ENCODE data around the gene TRIP13. TPM values are rescaled to one million over a fixed set of nuclear protein-coding genes. Genes with fewer than 3 reads are reported as not detected.

TRIP13 gene
- total and polyA plus RNA-seq, 2 of the 13 experiments (the other 11 are each of a cell fraction or from before 2014, with no cell fraction given), result 13.5 to 33.0 TPM

DNA sequence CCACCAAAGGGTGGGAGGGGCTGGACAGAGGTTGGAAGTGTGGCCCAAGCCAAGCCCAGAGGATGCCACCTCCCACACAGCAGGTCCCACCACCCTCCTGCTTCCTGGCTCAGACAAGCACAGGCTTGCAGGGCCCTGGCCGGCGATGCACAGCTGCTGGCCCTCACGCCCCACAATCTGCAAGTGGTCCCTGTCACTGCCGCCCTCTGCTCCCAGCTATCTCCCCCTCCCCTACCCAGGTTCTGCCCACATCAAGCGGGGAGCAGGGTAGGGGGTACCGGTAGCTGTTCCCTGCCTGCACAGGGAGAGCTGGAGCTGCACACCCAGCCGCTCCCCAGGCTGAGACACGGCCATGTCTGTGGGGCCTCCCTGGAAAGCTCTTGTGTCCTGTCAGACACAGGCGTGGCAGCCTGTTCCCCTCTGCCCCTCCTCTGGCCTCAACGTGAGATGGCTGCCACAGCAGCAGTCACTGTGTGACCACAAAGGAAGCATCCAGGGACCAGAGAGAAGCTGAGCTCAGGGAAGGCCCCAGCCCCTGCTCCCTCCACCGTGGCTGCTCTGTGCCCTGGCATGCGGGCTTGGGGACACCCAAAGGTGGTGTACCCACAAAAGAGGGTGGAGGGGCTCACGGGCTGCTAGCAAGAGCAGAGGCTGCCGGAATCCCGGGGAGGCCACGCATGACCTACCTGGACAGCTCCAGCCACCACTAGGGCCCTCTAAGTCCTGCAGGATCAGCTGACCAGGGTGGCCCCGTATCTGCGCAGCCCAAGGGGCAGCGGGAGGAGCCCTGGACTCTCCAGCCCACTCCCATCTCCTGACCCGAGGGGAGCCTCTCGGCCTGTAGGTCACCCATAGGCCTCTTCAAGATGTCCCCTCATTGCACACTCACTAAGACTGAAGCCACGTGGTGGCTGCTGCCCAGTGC is 31.0 kb upstream of the TRIP13 start:
- WGBS (ENCODE audit: low lambda C conversion rate), result 95% methylated on average over 8 of the region's 22 CpGs
- H3K4me2 ChIP-seq (ENCODE audit: low read depth, low read length), result no peak overlapping the region
- TF ChIP-seq BHLHE40 (IDR thresholded peaks at IDR 0.05; ENCODE audit: low read length) (no peak), SETDB1 (CRISPR knock-in tag; IDR thresholded peaks at IDR 0.05; ENCODE audit: borderline replicate concordance) (no peak), ZBTB42 (CRISPR knock-in tag; IDR thresholded peaks at IDR 0.05) (no peak), ZNF841 (CRISPR knock-in tag; IDR thresholded peaks at IDR 0.05; ENCODE audit: borderline replicate concordance) (no peak), ZNF468 (CRISPR knock-in tag; IDR thresholded peaks at IDR 0.05) (no peak), ZNF101 (CRISPR knock-in tag; IDR thresholded peaks at IDR 0.05; ENCODE audit: borderline replicate concordance, low read depth) (no peak), PPARG (CRISPR knock-in tag; conservative IDR thresholded peaks at IDR 0.05) (no peak), POLR2G (IDR thresholded peaks at IDR 0.05; ENCODE audit: low read depth, low read length) (peak; percentile 32; the same call in 1 of the 2 replicates), AGO1 (IDR thresholded peaks at IDR 0.05; ENCODE audit: low read depth, low read length, poor library complexity, severe bottlenecking) (peak; percentile 62), ZNF441 (CRISPR knock-in tag; IDR thresholded peaks at IDR 0.05; ENCODE audit: borderline replicate concordance) (no peak), RBM22 (optimal IDR thresholded peaks at IDR 0.05; ENCODE audit: low read length) (peak; percentile 61), CEBPZ (IDR thresholded peaks at IDR 0.05; ENCODE audit: low read length) (no peak), SP1 (IDR thresholded peaks at IDR 0.05) (no peak), SP1 (CRISPR knock-in tag; IDR thresholded peaks at IDR 0.05) (no peak)
- TF ChIP-seq, protein P1, sequence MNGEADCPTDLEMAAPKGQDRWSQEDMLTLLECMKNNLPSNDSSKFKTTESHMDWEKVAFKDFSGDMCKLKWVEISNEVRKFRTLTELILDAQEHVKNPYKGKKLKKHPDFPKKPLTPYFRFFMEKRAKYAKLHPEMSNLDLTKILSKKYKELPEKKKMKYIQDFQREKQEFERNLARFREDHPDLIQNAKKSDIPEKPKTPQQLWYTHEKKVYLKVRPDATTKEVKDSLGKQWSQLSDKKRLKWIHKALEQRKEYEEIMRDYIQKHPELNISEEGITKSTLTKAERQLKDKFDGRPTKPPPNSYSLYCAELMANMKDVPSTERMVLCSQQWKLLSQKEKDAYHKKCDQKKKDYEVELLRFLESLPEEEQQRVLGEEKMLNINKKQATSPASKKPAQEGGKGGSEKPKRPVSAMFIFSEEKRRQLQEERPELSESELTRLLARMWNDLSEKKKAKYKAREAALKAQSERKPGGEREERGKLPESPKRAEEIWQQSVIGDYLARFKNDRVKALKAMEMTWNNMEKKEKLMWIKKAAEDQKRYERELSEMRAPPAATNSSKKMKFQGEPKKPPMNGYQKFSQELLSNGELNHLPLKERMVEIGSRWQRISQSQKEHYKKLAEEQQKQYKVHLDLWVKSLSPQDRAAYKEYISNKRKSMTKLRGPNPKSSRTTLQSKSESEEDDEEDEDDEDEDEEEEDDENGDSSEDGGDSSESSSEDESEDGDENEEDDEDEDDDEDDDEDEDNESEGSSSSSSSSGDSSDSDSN (CRISPR knock-in tag; IDR thresholded peaks at IDR 0.05), result no peak
- TF ChIP-seq, protein P2, sequence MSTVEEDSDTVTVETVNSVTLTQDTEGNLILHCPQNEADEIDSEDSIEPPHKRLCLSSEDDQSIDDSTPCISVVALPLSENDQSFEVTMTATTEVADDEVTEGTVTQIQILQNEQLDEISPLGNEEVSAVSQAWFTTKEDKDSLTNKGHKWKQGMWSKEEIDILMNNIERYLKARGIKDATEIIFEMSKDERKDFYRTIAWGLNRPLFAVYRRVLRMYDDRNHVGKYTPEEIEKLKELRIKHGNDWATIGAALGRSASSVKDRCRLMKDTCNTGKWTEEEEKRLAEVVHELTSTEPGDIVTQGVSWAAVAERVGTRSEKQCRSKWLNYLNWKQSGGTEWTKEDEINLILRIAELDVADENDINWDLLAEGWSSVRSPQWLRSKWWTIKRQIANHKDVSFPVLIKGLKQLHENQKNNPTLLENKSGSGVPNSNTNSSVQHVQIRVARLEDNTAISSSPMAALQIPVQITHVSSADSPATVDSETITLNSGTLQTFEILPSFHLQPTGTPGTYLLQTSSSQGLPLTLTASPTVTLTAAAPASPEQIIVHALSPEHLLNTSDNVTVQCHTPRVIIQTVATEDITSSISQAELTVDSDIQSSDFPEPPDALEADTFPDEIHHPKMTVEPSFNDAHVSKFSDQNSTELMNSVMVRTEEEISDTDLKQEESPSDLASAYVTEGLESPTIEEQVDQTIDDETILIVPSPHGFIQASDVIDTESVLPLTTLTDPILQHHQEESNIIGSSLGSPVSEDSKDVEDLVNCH (CRISPR knock-in tag; IDR thresholded peaks at IDR 0.05), result no peak

More for the DNA sequence above, 31.0 kb upstream of the TRIP13 start:
- POLR2A ChIA-PET, result no interaction called here
- no peak for FAIRE-seq
- Histone ChIP-seq H3K36me3 (replicated peaks in 1 of 2; ENCODE audit: control insufficient read depth in 1 of 2, insufficient read depth in 2 of 2, low read length in 2 of 2) (peaks cover 10 to 27% of the 10 kb centered on the region in 2 experiments; a peak in 4 of 5 replicates), H3K9me3 (ENCODE audit: low read length) (no peaks in the 10 kb centered on the region), H4K20me1 (ENCODE audit: insufficient read depth, low read length) (no peaks in the 10 kb centered on the region), H3K4me3 (replicated peaks in 1 of 3; ENCODE audit: insufficient read depth in 1 of 3, low read depth in 2 of 3, low read length in 3 of 3) (no peak overlapping the region), H3K79me2 (ENCODE audit: insufficient read depth, low read length) (no peaks in the 10 kb centered on the region), H2AFZ (ENCODE audit: low read length) (no peak overlapping the region), H3K27ac (ENCODE audit: extremely low read length, insufficient read depth, low read length) (no peak overlapping the region), H3K27me3 (ENCODE audit: control insufficient read depth in 1 of 2, insufficient read depth in 2 of 2, low read length in 2 of 2) (no peaks in the 10 kb centered on the region), H3K9ac (ENCODE audit: insufficient read depth, low read depth, low read length) (no peak overlapping the region), H3K4me1 (ENCODE audit: insufficient read depth, low read length) (peaks cover 1% of the 10 kb centered on the region)
- CTCF ChIA-PET (ENCODE audit: low intra/inter-chr PET ratio, low total read pairs), result no interaction called here
- peak; percentile 5; the same call in 2 of the 3 replicates for ATAC-seq
- no peak for DNase-seq (ENCODE audit: low spot score)
- in situ Hi-C loops (cut with HindIII; ENCODE audit: extremely low pct_ligation_motif_present, low pct_unique_long_range_greater_than_20kb), result no loop called here
- intact Hi-C loops (cut with micrococcal nuclease; ENCODE audit: unreplicated experiment), result no loop called here
- BruUV-seq (replicated peaks), result no TSS peak

Data from HepG2 (cell line).